Hematopoietic multipotent progenitor cell treated with erythropoietin and hydrocortisone succinate and interleukin-3 and kit ligand, for 17 days (in vitro differentiated cells): ENCODE measurements around the gene TBC1D2.

Source experiments
- DNase-seq: peaks from one replicate; pipeline ENCODE4 v3.0.0-alpha.2; 2015; ENCODE audit warnings: low spot score

Gene TBC1D2

DNA sequence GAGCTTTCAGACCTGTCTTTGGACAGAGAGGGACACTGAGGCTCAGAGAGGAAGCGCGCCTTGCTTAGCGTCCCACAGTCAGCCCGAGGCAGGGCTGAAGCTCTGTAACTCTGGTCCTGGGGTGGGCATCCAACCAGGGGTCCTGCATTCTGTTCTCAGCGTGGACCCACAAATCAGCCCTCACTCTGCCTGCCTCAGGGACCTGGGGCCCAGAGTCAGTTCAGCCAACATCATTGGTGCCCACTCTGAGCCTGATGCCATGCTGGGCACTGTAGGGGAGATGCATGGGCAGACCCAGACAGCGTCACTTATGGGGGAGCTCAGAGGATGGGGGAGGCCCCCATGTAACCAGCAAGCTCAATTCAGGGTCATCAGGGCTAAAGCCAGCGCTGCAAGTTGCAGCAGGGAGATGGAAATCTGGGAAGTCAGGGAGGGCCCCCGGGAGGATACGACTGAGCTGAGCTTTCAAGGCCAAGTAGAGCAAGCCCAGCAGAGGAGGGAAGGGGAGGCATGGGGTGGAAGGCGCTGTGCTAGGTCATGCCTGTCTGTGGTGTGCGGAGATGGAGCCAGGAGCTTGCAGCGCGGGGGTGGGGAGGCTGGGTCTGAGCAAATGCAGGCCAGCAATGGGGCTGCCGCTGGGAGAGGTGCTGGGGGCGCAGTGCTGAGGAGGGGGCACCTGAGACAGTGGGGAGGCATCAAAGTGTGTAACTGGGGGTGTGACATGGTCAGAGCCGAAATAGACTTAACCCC lies 84.1 kb downstream of the TBC1D2 start:
- no peak for DNase-seq

DNA sequence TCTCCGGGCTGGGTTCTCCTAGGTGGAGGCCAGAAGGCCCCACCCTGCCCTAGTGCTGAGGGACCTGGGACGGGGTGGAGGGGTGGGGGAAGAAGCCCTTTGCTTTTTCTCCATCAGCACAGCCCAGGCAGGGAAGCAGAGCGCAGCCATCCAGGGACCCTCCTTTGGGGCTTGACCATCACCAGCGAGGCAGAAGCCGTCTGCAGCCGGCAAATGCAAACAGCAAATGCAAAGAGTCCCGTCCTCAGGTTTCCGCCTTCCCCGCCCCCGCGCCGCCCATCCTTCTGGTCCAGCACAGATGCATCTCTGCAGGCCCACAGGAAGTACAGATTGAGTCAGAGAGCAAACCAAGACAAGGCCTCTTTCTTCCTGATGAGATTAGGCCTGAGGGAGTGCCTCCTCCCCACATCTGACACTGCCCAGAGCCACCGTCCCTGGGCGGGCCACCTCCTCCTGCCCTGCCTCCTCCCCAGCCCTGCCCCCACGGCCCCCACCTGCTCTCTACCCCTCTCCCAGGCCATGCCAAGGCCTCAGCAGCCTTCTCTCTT lies 86.4 kb downstream of the TBC1D2 start:
- DNase-seq: no peak

DNA sequence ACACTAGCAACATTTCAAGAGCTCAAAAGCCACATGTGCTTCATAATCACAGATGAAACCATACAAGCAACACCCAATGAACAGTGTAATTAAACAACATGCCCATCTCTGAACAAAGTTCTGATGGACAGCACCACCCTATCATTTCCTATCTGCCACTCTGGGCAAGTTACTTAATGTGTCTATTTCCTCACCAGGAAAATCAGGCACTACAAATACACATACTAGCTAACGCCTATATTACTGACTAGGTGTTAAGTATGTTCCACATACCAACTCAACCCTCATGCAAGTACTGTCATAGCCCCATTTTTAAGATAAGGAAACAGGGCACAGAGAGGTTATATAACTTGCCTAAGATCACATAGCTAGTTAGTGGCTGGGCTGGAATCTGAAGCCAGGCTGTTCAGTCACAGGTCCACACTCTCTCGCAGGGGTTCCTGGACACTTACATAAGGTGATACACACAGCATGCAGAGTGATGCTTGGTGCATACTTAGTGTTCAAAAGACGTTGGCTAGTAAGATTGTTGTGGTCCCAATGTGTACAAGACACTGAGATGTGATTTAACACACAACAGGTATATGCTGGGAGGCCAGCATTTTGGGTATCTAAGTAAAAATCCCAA lies 87.2 kb downstream of the TBC1D2 start:
- DNase-seq: no peak

DNA sequence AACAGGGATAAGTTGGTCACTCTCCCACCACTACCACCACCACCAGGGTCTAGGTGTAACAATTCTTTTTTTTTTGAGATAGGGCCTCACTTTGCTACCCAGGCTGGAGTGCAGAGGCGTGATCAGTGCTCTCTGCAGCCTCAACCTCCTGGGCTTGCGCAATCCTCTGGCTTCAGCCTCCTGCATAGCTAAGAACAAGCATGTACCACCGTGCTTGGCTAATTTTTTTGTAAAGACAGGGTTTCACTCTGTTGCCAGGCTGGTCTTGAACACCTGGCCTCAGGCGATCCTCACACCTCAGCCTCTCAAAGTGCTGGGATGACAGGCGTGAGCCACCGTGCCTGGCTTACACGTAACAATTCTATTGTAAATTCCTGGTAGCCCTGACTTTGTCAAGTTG lies 90.5 kb downstream of the TBC1D2 start:
- no peak for DNase-seq

- no peak for DNase-seq
These were observed 92.8 kb downstream of the TBC1D2 start for GRCh38 chr9:98162613-98163012.

DNA sequence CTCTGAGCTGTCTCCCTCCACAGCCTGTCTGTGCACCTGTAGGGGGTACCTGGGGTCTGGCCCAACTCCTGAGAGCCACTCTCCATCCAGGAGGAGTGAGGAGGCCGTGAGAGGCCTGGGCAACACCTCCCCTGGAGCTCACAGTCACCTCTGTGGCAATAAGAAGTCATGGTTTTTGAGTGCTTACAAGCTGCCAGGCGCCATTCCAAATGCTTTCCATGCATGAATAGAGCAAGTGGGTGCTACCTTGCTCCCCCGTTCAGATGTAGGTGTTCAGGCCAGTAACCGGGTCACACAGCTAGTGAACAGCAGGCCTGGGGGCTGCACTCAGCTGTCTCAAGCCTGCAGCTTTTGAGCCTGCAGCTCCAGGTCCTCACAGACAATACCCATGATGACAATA lies 93.6 kb downstream of the TBC1D2 start:
- no peak for DNase-seq

- DNase-seq: no peak
These were observed 95.7 kb downstream of the TBC1D2 start for GRCh38 chr9:98159790-98160189.

DNA sequence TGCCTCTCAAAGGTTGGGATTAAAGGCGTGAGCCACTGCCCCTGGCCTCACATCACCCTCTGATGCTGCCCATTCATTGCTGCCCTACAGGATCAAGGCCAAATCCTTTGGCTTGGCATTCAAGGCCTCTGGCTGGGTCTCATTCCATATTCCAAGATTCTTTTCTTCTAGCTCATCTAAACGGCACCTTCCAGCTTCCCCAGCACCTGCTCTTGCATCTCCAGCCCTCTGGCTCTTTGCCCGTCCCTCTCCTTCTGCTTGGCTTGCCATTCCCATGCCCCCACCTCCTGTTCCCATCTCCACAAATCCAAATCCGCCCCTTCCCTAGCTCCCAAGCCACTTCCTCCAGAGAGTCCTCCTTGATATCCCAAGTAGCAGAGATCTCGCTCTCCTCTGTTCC lies 96.1 kb downstream of the TBC1D2 start:
- DNase-seq: no peak

GRCh38 chr9:98158071-98158831 lies 97.2 kb downstream of the TBC1D2 start:
- no peak for DNase-seq

DNA sequence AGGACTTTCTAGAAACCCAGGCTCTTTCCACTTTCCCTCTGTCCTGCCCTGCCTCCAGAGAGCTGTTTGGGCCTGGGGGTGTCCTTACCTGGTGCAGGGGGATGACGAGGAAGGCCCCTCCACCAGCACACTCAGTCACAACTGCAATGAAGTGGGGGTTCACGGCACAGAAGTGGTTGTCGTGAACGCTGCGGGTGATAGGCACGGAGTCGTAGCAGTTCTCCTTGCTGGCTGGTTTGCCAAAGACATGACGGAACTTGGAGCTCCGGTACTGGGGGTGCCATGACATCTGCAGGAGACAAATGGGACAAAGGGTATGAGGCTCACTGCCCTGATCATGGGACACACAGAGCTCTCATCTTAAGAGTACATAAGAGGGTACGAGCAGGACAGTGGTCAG lies 98.1 kb downstream of the TBC1D2 start:
- DNase-seq: no peak

GRCh38 chr9:98154678-98155077 lies 100.8 kb downstream of the TBC1D2 start:
- no peak for DNase-seq

DNA sequence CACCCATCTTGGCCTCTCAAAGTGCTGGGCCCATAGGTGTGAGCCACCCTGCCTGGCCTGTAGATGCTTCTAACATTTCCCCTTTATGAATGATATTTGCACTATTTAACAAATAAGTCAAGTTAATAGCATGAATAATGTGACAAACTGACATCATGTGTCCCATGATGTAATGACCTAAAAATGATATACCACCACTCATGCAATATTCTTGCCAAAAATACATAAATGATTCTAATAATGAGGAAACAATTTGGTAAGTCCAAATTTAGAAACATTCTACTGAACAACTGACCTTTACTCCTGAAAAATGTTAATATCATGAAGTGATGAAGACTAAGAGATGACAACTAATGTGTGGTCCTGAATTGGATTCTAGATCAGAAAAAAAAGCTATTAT lies 102.9 kb downstream of the TBC1D2 start:
- DNase-seq: no peak

GRCh38 chr9:98150721-98151120 lies 104.7 kb downstream of the TBC1D2 start:
- no peak for DNase-seq

GRCh38 chr9:98150164-98150563 lies 105.3 kb downstream of the TBC1D2 start:
- no peak for DNase-seq

GRCh38 chr9:98149422-98149821 lies 106.0 kb downstream of the TBC1D2 start:
- DNase-seq: no peak
